H9 (cell line): ENCODE measurements around the gene THOC3. TPM values are rescaled to one million over a fixed set of nuclear protein-coding genes. Genes with fewer than 3 reads are reported as not detected.
"Not testable (repeated sequence)": the region's sequence is repeated elsewhere in the genome, so short reads cannot be mapped to it uniquely, and the experiment has no call there.

Experiments
- DNase-seq: peaks from one replicate; pipeline ENCODE4 v3.0.0-alpha.2; 2017
- H2AFZ ChIP-seq: one replicate; pipeline ENCODE4 v1.6.1; 2013; ENCODE audit warnings: mild to moderate bottlenecking, low read length, control low read depth, moderate library complexity
- H2AK5ac ChIP-seq: 2 replicates; pipeline ENCODE4 v1.6.1; 2013; ENCODE audit warnings: low read length, control low read depth, mixed read lengths; ENCODE audit not compliant: insufficient read length
- H2BK120ac ChIP-seq: one replicate; pipeline ENCODE4 v1.6.1; 2013; ENCODE audit warnings: low read depth, mild to moderate bottlenecking, low read length, control low read depth, inconsistent platforms; ENCODE audit not compliant: poor library complexity, severe bottlenecking
- H2BK12ac ChIP-seq: 2 replicates; pipeline ENCODE4 v1.6.1; 2013; ENCODE audit warnings: low read length, control low read depth, mixed read lengths, low read depth; ENCODE audit not compliant: insufficient read length
- H2BK15ac ChIP-seq: 2 replicates; pipeline ENCODE4 v1.6.1; 2013; ENCODE audit warnings: low read depth, low read length, control low read depth
- H2BK20ac ChIP-seq: one replicate; pipeline ENCODE4 v1.6.1; 2013; ENCODE audit warnings: low read depth, mild to moderate bottlenecking, low read length, control low read depth, inconsistent platforms; ENCODE audit not compliant: poor library complexity, severe bottlenecking
- H2BK5ac ChIP-seq: 2 replicates; pipeline ENCODE4 v1.6.1; 2013; ENCODE audit warnings: low read length, control low read depth, mixed read lengths; ENCODE audit not compliant: insufficient read length
- H3K14ac ChIP-seq: 2 replicates; pipeline ENCODE4 v1.6.1; 2013; ENCODE audit warnings: low read length, control low read depth; ENCODE audit not compliant: insufficient read depth
- H3K18ac ChIP-seq: 2 replicates; pipeline ENCODE4 v1.6.1; 2013; ENCODE audit warnings: low read depth, mild to moderate bottlenecking, mixed read lengths, low read length, control low read depth; ENCODE audit not compliant: insufficient read length
- H3K23ac ChIP-seq: 2 replicates; pipeline ENCODE4 v1.6.1; 2013; ENCODE audit warnings: low read length, control low read depth, mixed read lengths, low read depth; ENCODE audit not compliant: insufficient read length
- H3K23me2 ChIP-seq: 2 replicates; pipeline ENCODE4 v1.6.1; 2013; ENCODE audit warnings: low read depth, mild to moderate bottlenecking, mixed read lengths, low read length, control low read depth; ENCODE audit not compliant: insufficient read length, poor library complexity, severe bottlenecking
- H3K27ac ChIP-seq: 2 replicates; pipeline ENCODE4 v1.5.1; 2013; ENCODE audit warnings: low read length, control low read depth, mixed read lengths, low read depth; ENCODE audit not compliant: insufficient read length
- H3K27me3 ChIP-seq: 2 replicates; pipeline ENCODE4 v1.6.1; 2013; ENCODE audit warnings: low read length, control low read depth, inconsistent platforms; ENCODE audit not compliant: insufficient read depth
- H3K4ac ChIP-seq: 2 replicates; pipeline ENCODE4 v1.6.1; 2013; ENCODE audit warnings: low read depth, mild to moderate bottlenecking, control low read depth, inconsistent platforms, low read length, moderate library complexity
- H3K4me1 ChIP-seq: 2 replicates; pipeline ENCODE4 v1.6.1; 2013; ENCODE audit warnings: low read length, control low read depth, inconsistent platforms; ENCODE audit not compliant: insufficient read depth
- H3K4me2 ChIP-seq: 2 replicates; pipeline ENCODE4 v1.6.1; 2013; ENCODE audit warnings: low read length, control low read depth, mixed read lengths; ENCODE audit not compliant: insufficient read length, insufficient read depth
- H3K56ac ChIP-seq: 2 replicates; pipeline ENCODE4 v1.6.1; 2013; ENCODE audit warnings: low read depth, mild to moderate bottlenecking, mixed read lengths, low read length, control low read depth; ENCODE audit not compliant: insufficient read length
- H3K79me1 ChIP-seq: 2 replicates; pipeline ENCODE4 v1.6.1; 2013; ENCODE audit warnings: low read depth, mild to moderate bottlenecking, moderate library complexity, low read length, control low read depth, inconsistent platforms; ENCODE audit not compliant: insufficient read depth, poor library complexity, severe bottlenecking
- H3K79me2 ChIP-seq: 2 replicates; pipeline ENCODE4 v1.6.1; 2013; ENCODE audit warnings: low read length, control low read depth, inconsistent platforms; ENCODE audit not compliant: insufficient read depth
- H3K9ac ChIP-seq: 2 replicates; pipeline ENCODE4 v1.6.1; 2013; ENCODE audit warnings: low read length, control low read depth, mixed read lengths; ENCODE audit not compliant: insufficient read length; ENCODE audit errors: extremely low read depth
- H3K9me3 ChIP-seq: one replicate; pipeline ENCODE4 v1.6.1; 2013; ENCODE audit warnings: low read depth, low read length, inconsistent platforms; ENCODE audit not compliant: control insufficient read depth
- H3T11ph ChIP-seq: one replicate; pipeline ENCODE4 v1.6.1; 2013; ENCODE audit warnings: mild to moderate bottlenecking, low read length, control low read depth, inconsistent platforms
- H4K20me1 ChIP-seq: one replicate; pipeline ENCODE4 v1.6.1; 2013; ENCODE audit not compliant: control insufficient read depth, insufficient read length, insufficient read depth
- H4K5ac ChIP-seq: 2 replicates; pipeline ENCODE4 v1.6.1; 2013; ENCODE audit warnings: low read depth, mild to moderate bottlenecking, mixed read lengths, low read length, control low read depth; ENCODE audit not compliant: insufficient read length
- H4K8ac ChIP-seq: replicated peaks from 2 replicates; pipeline ENCODE4 v1.6.1; 2013; ENCODE audit warnings: low read length, control low read depth, mixed read lengths, low read depth; ENCODE audit not compliant: insufficient read length
- H4K91ac ChIP-seq: 2 replicates; pipeline ENCODE4 v1.6.1; 2013; ENCODE audit warnings: low read depth, mild to moderate bottlenecking, moderate library complexity, mixed read lengths, low read length, control low read depth; ENCODE audit not compliant: insufficient read length
- H3K27ac Mint-ChIP-seq, 3 experiments: 2 replicates in 2 of 3; 3 replicates in 1 of 3; pipeline ENCODE4 v1.8.0; 2020 to 2021; ENCODE audit warnings: mixed read lengths in 3 of 3, mild to moderate bottlenecking in 1 of 3, moderate library complexity in 1 of 3
- H3K27me3 Mint-ChIP-seq: 2 replicates; pipeline ENCODE4 v1.8.0; 2021; ENCODE audit warnings: low read depth, mild to moderate bottlenecking, moderate library complexity, mixed read lengths
- H3K36me3 Mint-ChIP-seq, 3 experiments: 2 replicates in 2 of 3; 3 replicates in 1 of 3; pipeline ENCODE4 v1.8.0; 2020 to 2021; ENCODE audit warnings: low read depth in 3 of 3, mixed read lengths in 3 of 3; ENCODE audit not compliant: insufficient read depth in 1 of 3
- H3K4me1 Mint-ChIP-seq, 2 experiments: 2 replicates each; pipeline ENCODE4 v1.8.0; 2020; ENCODE audit warnings: mixed read lengths in 2 of 2
- H3K4me3 Mint-ChIP-seq, 2 experiments: 2 replicates in 1 of 2; 3 replicates in 1 of 2; pipeline ENCODE4 v1.8.0; 2020 to 2021; ENCODE audit warnings: mild to moderate bottlenecking in 2 of 2, mixed read lengths in 2 of 2, moderate library complexity in 1 of 2
- H3K9me3 Mint-ChIP-seq, 2 experiments: 2 replicates in 1 of 2; 3 replicates in 1 of 2; pipeline ENCODE4 v1.8.0; 2020; ENCODE audit warnings: mild to moderate bottlenecking in 2 of 2, mixed read lengths in 2 of 2, moderate library complexity in 1 of 2
- WGBS: extraction: QIAGEN DNeasy Blood & Tissue Kit; methylation state at CpG from one replicate; pipeline ENCODE4 v1.1.7; 2013; ENCODE audit warnings: missing lambda C conversion rate, low lambda C conversion rate, mixed read lengths; ENCODE audit not compliant: insufficient read length; ENCODE audit errors: extremely low coverage; 5-methylcytosine and 5-hydroxymethylcytosine counted together
- total RNA-seq: library from RNA; stranded (reverse); gene quantifications from 2 replicates; pipeline ENCODE4 v1.2.1, GENCODE V29; 2021

The THOC3 gene
- total RNA-seq, 1 experiment from 2014 or later, result 123 TPM

DNA sequence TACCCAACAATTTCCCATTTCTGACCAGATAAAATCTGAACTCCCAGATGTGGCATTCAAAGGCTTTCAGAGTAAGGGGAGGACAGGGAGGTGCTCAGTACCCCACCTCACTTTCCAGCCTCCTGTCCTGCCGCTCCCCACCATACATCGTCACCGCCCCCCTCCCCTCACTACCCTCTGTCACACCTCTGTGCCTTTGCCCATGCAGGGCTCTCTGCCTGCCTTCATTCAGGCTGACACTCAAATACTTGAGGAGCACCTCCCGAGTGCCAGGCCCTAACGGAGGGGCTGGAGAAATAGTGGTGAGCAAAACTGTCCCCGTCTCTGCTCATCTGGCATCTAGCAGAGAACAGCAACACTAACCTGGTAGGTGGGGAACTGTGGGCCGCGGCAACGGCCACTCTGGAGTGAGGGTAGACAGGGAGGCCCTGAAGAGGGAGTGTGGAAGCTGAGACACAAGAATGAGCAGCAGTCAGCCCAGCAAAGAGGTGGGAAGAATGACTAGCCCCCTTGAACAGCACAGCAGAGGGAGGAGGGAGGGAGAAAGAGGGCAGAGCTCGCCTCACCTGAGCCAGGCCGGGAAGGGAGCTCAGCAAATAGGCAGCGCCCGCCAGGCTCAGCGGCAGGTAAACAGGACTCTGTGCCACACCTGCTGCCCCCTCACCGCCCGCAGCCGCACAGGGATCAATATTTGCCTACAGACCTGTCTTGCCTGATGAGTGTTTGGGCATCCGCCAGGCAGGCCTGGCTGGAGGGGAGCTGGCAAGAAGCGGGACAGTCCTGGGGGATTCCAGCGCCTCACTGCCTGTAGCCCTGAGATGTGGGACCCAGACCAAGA, 54.1 kb downstream of the THOC3 start:
- no CpG with 5 or more reads among the region's 20 CpGs for WGBS
- not testable (repeated sequence) for H3K4me1 Mint-ChIP-seq

DNA sequence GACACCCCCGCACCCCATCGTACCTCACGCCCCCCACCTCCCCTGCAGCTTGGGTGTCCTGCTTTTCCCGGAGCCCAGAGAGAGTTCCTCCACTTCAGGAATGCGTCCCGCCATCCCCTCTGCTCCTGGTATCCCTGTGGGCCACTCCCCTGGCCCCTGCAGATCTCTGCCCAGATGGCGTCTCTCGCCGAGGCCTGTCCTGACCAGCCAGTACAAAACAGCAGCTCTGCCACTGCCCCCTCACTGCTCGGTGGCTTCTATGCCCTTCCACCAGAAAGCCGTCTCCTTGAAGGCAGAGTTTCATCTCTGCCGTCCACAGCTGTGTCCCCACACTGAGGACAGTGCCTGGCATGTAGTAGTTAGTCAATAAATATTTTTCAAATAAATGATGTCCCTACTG, 58.0 kb downstream of the THOC3 start:
- not testable (repeated sequence) for H4K20me1 ChIP-seq, H2AFZ ChIP-seq, H3T11ph ChIP-seq, H3K23me2 ChIP-seq, H3K4me3 Mint-ChIP-seq, H3K4me1 ChIP-seq, H3K9me3 ChIP-seq, H2BK120ac ChIP-seq, H3K79me2 ChIP-seq, H3K27ac ChIP-seq, H3K9me3 Mint-ChIP-seq, H3K23ac ChIP-seq, H2BK15ac ChIP-seq, H4K8ac ChIP-seq, H3K79me1 ChIP-seq, H3K27me3 Mint-ChIP-seq, H3K36me3 Mint-ChIP-seq, H3K14ac ChIP-seq, H4K5ac ChIP-seq, H3K56ac ChIP-seq, H4K91ac ChIP-seq, H3K4me2 ChIP-seq, H3K27me3 ChIP-seq, H3K9ac ChIP-seq, H2BK20ac ChIP-seq, H2BK5ac ChIP-seq, H2BK12ac ChIP-seq, H2AK5ac ChIP-seq, H3K4ac ChIP-seq
- Mint-ChIP-seq H3K4me1 (peaks cover 16 to 23% of the 10 kb centered on the region in 2 experiments), H3K27ac (peak overlapping the region; percentile 42 to 78 (median 55); a peak in 4 of 7 replicates)
- H3K18ac ChIP-seq, result peak overlapping the region; percentile 38
- WGBS, result no CpG with 5 or more reads among the region's 12 CpGs
- peak; percentile 32 for DNase-seq

More for the DNA sequence above, 54.1 kb downstream of the THOC3 start:
- H3K18ac ChIP-seq, H3K23me2 ChIP-seq, H4K5ac ChIP-seq, H3K56ac ChIP-seq, H3K4me2 ChIP-seq, H4K8ac ChIP-seq, H3K27me3 Mint-ChIP-seq, H4K91ac ChIP-seq, H2BK12ac ChIP-seq, H2BK5ac ChIP-seq, H3K79me1 ChIP-seq, H3K23ac ChIP-seq, H3K27me3 ChIP-seq, H3K4me1 ChIP-seq, H3K4me3 Mint-ChIP-seq, H3K79me2 ChIP-seq, H2BK120ac ChIP-seq, H2BK20ac ChIP-seq, H3K9me3 Mint-ChIP-seq, H3K4ac ChIP-seq, H2AK5ac ChIP-seq, H3K14ac ChIP-seq, H3K9ac ChIP-seq, H3K9me3 ChIP-seq, H4K20me1 ChIP-seq, H3T11ph ChIP-seq, H2AFZ ChIP-seq, H3K27ac ChIP-seq, H2BK15ac ChIP-seq: not testable (repeated sequence)
- H3K36me3 Mint-ChIP-seq, result peaks cover 0 to 12% (median 3%) of the 10 kb centered on the region in 3 experiments; a peak in 5 of 7 replicates
- peak overlapping the region; percentile 31 to 83 (median 78); a peak in 3 of 7 replicates for H3K27ac Mint-ChIP-seq
- peak; percentile 25 for DNase-seq
